LNCaP clone FGC (cell line): ENCODE measurements around the gene KDM1A.

Experiments used
- DNase-seq: peaks from one replicate; pipeline ENCODE4 v3.0.0-alpha.2; 2011; ENCODE audit warnings: low read depth
- H3K4me3 ChIP-seq: 2 replicates; pipeline ENCODE4 v1.5.1; 2011; ENCODE audit warnings: mild to moderate bottlenecking, low read depth, low read length, control low read depth
- TF ChIP-seq, protein P1 (sequence below): IDR thresholded peaks from 2 replicates; pipeline ENCODE4 v1.5.1; 2012; ENCODE audit warnings: mild to moderate bottlenecking; ENCODE audit not compliant: control insufficient read depth, insufficient read depth; ENCODE audit errors: extremely low read depth

Gene KDM1A

GRCh38 chr1:23118957-23119792 is 99.9 kb downstream of the KDM1A start:
- TF ChIP-seq, protein P1, sequence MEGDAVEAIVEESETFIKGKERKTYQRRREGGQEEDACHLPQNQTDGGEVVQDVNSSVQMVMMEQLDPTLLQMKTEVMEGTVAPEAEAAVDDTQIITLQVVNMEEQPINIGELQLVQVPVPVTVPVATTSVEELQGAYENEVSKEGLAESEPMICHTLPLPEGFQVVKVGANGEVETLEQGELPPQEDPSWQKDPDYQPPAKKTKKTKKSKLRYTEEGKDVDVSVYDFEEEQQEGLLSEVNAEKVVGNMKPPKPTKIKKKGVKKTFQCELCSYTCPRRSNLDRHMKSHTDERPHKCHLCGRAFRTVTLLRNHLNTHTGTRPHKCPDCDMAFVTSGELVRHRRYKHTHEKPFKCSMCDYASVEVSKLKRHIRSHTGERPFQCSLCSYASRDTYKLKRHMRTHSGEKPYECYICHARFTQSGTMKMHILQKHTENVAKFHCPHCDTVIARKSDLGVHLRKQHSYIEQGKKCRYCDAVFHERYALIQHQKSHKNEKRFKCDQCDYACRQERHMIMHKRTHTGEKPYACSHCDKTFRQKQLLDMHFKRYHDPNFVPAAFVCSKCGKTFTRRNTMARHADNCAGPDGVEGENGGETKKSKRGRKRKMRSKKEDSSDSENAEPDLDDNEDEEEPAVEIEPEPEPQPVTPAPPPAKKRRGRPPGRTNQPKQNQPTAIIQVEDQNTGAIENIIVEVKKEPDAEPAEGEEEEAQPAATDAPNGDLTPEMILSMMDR = no peak
- no peak for DNase-seq
- no peak overlapping the region for H3K4me3 ChIP-seq

DNA sequence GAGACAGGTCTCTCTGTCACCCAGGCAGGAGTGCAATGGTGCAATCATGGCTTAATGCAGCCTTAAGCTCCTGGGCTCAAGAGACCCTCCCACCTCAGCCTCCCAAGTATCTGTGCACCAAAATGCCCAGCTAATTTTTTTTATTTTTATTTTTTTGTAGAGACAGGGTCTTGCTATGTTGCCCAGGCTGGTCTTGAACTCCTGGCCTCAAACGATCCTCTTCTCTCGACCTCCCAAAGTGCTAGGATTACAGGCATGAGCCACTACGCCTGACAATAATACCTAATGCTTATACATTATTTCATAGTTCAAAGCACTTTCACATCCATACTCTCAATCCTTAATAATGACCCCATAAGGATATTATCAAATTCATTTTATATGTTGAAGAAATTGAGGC is 101.1 kb downstream of the KDM1A start:
- TF ChIP-seq, protein P1 = no peak
- no peak overlapping the region for H3K4me3 ChIP-seq
- DNase-seq = no peak

DNA sequence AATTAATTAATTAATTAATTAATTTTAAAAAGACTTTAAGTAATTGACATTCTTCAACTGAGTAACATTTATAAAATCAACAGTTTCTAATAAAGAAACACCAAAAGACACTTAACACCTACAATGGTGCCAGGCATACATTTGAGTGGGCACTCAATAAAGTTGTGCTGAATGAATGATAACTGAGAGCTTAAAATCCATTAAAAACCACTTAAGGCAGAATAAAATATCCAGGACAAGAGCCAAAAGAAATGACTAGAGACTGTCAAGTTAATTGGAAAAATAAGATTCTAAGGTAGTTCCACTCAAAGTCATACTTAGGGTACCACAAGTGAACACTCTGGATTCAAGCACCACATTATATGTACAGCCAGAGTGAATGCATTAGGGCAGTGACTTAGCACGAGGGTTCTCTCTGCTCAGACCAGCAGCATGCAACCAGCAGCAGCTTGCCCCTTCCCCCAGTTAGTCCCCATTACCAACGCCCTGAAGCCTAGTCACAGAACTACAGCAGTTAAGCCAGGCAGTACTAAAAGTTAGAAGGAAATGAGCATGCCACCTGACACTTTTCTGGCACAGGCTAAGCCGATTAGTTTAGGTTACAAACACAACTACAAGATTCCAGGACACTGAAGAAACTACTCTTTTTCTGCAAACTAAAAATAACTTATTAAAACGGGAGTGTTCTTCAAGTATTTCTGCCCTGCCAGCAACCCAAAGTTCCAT is 102.9 kb downstream of the KDM1A start:
- TF ChIP-seq, protein P1 = no peak
- DNase-seq = no peak
- H3K4me3 ChIP-seq = no peak overlapping the region

DNA sequence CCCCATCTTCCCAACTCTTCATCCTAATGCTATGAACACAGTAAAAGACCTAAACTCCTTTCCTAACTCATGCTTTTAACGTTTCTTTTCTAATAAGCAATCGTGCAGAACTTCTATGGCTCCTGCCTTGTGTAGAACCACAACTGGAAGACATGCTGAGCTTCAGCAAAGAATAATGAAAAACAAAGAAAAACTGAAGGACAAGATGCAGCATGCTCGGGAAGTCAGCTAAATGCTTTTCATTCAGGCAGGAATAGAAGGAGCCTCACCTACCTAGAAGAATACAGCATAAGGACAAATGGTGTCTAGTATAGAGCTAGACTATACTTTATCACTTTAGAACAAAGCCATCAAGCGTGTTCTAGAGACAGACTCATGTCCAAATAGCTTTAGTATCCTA is 103.5 kb downstream of the KDM1A start:
- TF ChIP-seq, protein P1 = no peak
- H3K4me3 ChIP-seq = no peak overlapping the region
- no peak for DNase-seq

DNA sequence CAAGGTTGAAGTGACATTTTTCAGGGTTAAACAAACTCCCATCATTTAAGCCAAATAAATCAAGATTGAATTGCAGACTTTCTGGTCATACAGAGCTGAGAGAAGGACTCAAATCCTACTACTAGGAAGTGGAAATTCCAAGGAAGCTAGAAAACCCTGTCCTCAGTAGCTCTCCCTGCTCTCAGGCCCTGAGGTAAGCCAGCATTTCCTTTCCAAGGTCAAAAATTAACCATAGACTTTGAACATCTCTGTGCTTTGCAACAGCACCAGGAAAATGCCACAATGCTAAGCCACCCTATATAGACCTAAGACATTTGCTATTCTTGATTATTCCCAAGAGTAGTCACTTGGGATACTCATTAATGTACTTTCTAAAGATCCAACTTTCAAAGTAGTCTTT is 104.3 kb downstream of the KDM1A start:
- TF ChIP-seq, protein P1 = no peak
- DNase-seq = no peak
- no peak overlapping the region for H3K4me3 ChIP-seq

DNA sequence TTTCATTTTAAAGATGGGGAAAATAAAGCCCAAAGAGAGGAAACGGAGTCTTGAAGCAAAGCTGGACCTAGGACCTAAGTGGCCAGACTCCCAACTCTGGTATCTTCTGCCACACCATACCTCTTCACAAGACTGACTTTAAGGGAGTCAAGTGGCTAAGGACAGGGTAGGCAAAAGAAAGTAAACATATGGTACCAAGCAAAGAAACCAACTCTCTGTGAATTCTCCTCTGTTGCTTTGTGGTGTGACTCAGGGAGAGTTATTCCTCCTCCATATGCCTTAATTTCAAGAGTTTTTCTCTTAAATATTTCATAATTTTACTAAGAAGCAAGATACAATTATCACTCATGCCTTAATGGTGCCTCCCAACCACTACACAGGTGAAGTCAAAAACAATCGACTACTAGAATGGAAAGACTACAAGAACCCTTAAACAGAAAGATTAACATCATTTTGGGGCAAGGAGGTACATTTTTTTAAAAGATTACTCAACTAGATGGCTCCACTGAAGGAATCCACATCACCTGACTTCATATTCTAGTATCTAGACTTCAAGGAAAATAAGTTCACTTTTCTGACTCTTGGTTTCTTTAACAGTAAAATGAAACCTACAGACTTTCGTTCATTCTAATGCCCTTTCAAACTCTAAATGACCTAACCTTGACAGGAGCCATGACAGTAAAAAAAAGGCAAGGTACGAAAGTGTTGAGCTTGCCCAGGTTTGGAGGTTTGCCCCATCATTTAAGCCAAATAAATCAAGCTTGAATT is 105.2 kb downstream of the KDM1A start:
- DNase-seq = no peak
- TF ChIP-seq, protein P1 = no peak
- no peak overlapping the region for H3K4me3 ChIP-seq
